Measurements from ENCODE around the gene CORO2B. TPM values are rescaled to one million over a fixed set of nuclear protein-coding genes. Genes with fewer than 3 reads are reported as not detected.

Gene CORO2B
- total RNA-seq, 6 experiments from 2014 or later: 9.3 to 11.0 (median 9.9) TPM

- TF ChIP-seq, protein P1, sequence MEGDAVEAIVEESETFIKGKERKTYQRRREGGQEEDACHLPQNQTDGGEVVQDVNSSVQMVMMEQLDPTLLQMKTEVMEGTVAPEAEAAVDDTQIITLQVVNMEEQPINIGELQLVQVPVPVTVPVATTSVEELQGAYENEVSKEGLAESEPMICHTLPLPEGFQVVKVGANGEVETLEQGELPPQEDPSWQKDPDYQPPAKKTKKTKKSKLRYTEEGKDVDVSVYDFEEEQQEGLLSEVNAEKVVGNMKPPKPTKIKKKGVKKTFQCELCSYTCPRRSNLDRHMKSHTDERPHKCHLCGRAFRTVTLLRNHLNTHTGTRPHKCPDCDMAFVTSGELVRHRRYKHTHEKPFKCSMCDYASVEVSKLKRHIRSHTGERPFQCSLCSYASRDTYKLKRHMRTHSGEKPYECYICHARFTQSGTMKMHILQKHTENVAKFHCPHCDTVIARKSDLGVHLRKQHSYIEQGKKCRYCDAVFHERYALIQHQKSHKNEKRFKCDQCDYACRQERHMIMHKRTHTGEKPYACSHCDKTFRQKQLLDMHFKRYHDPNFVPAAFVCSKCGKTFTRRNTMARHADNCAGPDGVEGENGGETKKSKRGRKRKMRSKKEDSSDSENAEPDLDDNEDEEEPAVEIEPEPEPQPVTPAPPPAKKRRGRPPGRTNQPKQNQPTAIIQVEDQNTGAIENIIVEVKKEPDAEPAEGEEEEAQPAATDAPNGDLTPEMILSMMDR (IDR thresholded peaks at IDR 0.05): no peak
- no peak overlapping the region for H3K27ac Mint-ChIP-seq
These were observed 23.8 kb upstream of the CORO2B start for GRCh38 chr15:68554721-68555678.

DNA sequence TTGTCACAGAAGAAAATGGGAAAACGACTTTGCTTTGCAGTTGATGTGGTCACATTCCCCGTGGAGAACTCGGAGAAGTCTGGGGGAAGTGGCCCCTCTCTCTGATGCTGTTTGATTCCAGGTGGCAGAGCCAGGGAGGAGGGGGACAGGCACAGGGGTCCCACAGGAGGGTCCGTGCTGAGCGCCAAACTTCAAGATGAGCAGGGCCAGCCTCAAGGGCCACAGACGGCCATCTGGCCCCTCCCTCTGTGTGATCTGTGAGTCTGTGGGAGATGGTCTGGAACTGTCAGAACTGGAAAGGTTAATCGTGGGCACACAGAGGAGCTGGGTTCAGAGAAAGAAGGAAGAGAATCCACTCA lies 23.1 kb upstream of the CORO2B start:
- DNase-seq: no peak
- H3K4me3 Mint-ChIP-seq: no peak overlapping the region
- H3K27me3 Mint-ChIP-seq (ENCODE audit: insufficient read depth): peaks cover 7% of the 10 kb centered on the region
- peaks cover 38% of the 10 kb centered on the region for H3K4me1 Mint-ChIP-seq (ENCODE audit: low read depth)
- TF ChIP-seq, protein P1 (IDR thresholded peaks at IDR 0.05): no peak
- no peak overlapping the region for H3K27ac Mint-ChIP-seq
- H3K36me3 Mint-ChIP-seq (ENCODE audit: low read depth): no peaks in the 10 kb centered on the region
- no peaks in the 10 kb centered on the region for H3K9me3 Mint-ChIP-seq

More at GRCh38 chr15:68554721-68555678, 23.8 kb upstream of the CORO2B start:
- Mint-ChIP-seq H3K9me3 (no peaks in the 10 kb centered on the region), H3K27me3 (ENCODE audit: insufficient read depth) (peaks cover 5% of the 10 kb centered on the region), H3K36me3 (ENCODE audit: low read depth) (no peaks in the 10 kb centered on the region), H3K4me3 (no peak overlapping the region), H3K4me1 (ENCODE audit: low read depth) (peaks cover 37% of the 10 kb centered on the region)
- DNase-seq: no peak

GRCh38 chr15:68556139-68556990 lies 22.4 kb upstream of the CORO2B start:
- H3K9me3 Mint-ChIP-seq: no peaks in the 10 kb centered on the region
- peaks cover 39% of the 10 kb centered on the region for H3K4me1 Mint-ChIP-seq (ENCODE audit: low read depth)
- H3K4me3 Mint-ChIP-seq: no peak overlapping the region
- H3K27me3 Mint-ChIP-seq (ENCODE audit: insufficient read depth): peaks cover 7% of the 10 kb centered on the region
- H3K27ac Mint-ChIP-seq: no peak overlapping the region
- no peak for DNase-seq
- TF ChIP-seq, protein P1 (IDR thresholded peaks at IDR 0.05): no peak
- H3K36me3 Mint-ChIP-seq (ENCODE audit: low read depth): no peaks in the 10 kb centered on the region

DNA sequence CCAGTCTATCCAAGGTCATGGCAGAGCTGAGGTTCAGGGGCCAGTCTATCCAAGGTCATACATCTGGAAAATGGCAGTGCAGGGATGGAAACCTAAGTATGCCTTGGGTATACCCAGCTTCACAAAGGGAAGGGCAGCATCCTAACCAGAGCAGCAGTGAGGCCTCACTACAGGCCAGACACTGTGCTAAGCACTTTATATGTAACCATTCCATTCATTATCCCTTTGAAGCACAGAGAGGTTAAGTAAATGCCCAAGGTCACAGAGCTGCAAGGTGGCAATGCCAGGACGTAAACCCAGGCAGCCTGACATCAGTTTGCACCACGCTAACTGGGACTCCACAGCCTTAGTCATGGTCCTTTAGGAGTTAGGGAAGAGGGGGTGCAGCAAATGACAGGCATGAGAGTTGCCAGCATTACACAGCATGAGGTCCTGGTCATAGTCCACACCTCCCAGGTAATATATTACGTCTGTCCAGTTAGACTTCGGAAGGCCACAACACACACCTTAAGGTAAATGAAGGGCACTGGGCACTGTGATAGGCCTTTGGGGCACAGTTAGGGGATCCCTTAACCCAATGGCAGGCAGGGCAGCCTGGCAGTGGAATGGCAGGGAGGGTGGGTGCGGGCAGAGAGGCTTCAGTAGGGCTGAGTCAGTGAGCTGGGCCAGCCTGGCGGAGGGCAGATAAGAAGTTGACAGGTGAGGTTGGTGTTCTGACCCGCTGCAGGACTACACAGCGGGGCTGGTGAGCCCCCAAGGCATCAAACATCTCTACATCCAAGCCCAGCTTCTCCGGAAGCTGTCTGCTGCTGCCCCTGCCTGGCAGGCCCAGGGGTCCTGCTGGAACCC lies 21.1 kb upstream of the CORO2B start:
- Mint-ChIP-seq H3K36me3 (ENCODE audit: low read depth) (no peaks in the 10 kb centered on the region), H3K9me3 (no peaks in the 10 kb centered on the region), H3K27me3 (ENCODE audit: insufficient read depth) (peaks cover 7% of the 10 kb centered on the region), H3K27ac (no peak overlapping the region), H3K4me1 (ENCODE audit: low read depth) (peaks cover 34% of the 10 kb centered on the region), H3K4me3 (no peak overlapping the region)
- TF ChIP-seq, protein P1 (IDR thresholded peaks at IDR 0.05): no peak
- no peak for DNase-seq
